Liver (tissue), 3 donors: ENCODE data around the gene CCDC32.

ENCODE experiments used
- CTCF ChIP-seq: fragments of 150-350 bp; IDR thresholded peaks from 2 replicates; pipeline ENCODE4 v1.5.1; 2017; ENCODE audit warnings: improper control_type of control experiment, low read depth, low read length; ENCODE audit not compliant: missing input control
- JUND ChIP-seq, 2 donors: IDR thresholded peaks; 2 replicates each; pipeline ENCODE4 v1.6.1; 2016; ENCODE audit warnings: antibody characterized with exemption in 2 of 2
- REST ChIP-seq: IDR thresholded peaks from 2 replicates; pipeline ENCODE4 v1.6.1; 2016; ENCODE audit warnings: antibody characterized with exemption, mild to moderate bottlenecking
- SP1 ChIP-seq: IDR thresholded peaks from 2 replicates; pipeline ENCODE4 v1.6.1; 2018; ENCODE audit warnings: antibody characterized with exemption, mild to moderate bottlenecking
- TAF1 ChIP-seq: conservative IDR thresholded peaks from 2 replicates; pipeline ENCODE4 v1.6.1; 2016; ENCODE audit warnings: antibody characterized with exemption, mild to moderate bottlenecking
- TF ChIP-seq, protein P1 (sequence below): IDR thresholded peaks from 2 replicates; pipeline ENCODE4 v1.6.1; 2016; ENCODE audit warnings: antibody characterized with exemption
- donor health status: healthy.
- donor health status: healthy.

GRCh38 chr15:40597024-40597423 is 32.2 kb upstream of the CCDC32 start:
- no peak for TF ChIP-seq CTCF
- TF ChIP-seq TAF1: no peak
- TF ChIP-seq REST: no peak
- no peak for TF ChIP-seq SP1
- TF ChIP-seq JUND (IDR thresholded peaks at IDR 0.05): no peak
- TF ChIP-seq, protein P1, sequence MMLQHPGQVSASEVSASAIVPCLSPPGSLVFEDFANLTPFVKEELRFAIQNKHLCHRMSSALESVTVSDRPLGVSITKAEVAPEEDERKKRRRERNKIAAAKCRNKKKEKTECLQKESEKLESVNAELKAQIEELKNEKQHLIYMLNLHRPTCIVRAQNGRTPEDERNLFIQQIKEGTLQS: no peak
